H1 (cell line): ENCODE measurements around the gene DKC1. TPM values are rescaled to one million over a fixed set of nuclear protein-coding genes. Genes with fewer than 3 reads are reported as not detected.

Experiments used
- CEBPB ChIP-seq: IDR thresholded peaks from 2 replicates; pipeline ENCODE4 v1.6.1; 2012; ENCODE audit warnings: low read depth, low read length
- CHD7 ChIP-seq: fragments of 300-600 bp; sonication (generic); IDR thresholded peaks from 2 replicates; pipeline ENCODE4 v1.7.1; 2012; ENCODE audit warnings: low read length, moderate library complexity, mild to moderate bottlenecking, inconsistent platforms; ENCODE audit not compliant: insufficient replicate concordance
- E2F6 ChIP-seq: IDR thresholded peaks from 2 replicates; pipeline ENCODE4 v1.6.1; 2012; ENCODE audit warnings: inconsistent platforms
- EGR1 ChIP-seq: IDR thresholded peaks from 2 replicates; pipeline ENCODE4 v1.6.1; 2011; ENCODE audit warnings: low read depth, low read length, borderline replicate concordance
- NANOG ChIP-seq: IDR thresholded peaks from 2 replicates; pipeline ENCODE4 v1.6.1; 2011; ENCODE audit warnings: low read length, low read depth, mild to moderate bottlenecking, inconsistent platforms; ENCODE audit not compliant: insufficient read depth, poor library complexity, severe bottlenecking
- POU5F1 ChIP-seq: IDR thresholded peaks from 2 replicates; pipeline ENCODE4 v1.6.1; 2011; ENCODE audit warnings: low read depth, mild to moderate bottlenecking, low read length, moderate library complexity
- SIRT6 ChIP-seq: IDR thresholded peaks from one replicate; pipeline ENCODE4 v1.7.1; 2012; ENCODE audit warnings: low read length, inconsistent platforms
- SP4 ChIP-seq: IDR thresholded peaks from 2 replicates; pipeline ENCODE4 v1.6.1; 2012; ENCODE audit warnings: low read length, inconsistent platforms
- USF2 ChIP-seq: IDR thresholded peaks from 2 replicates; pipeline ENCODE4 v1.6.1; 2011; ENCODE audit warnings: low read length, improper control_type of control experiment
- polyA plus RNA-seq, 7 experiments: library from polyadenylated mRNA; depleted of rRNA in 3 of 7; stranded (reverse) in 5 of 7; unstranded in 2 of 7; fragments of >200 nt in 5 of 7; fragments of 200-250 nt in 2 of 7; gene quantifications; 1 replicate in 5 of 7; 2 replicates in 1 of 7; 4 replicates in 1 of 7; pipeline versions ENCODE4 v1.2.1 to v1.2.3, GENCODE V29; 2011 to 2013; ENCODE audit warnings: missing spikeins in 2 of 7, mixed read lengths in 2 of 7
- total RNA-seq: library from RNA; stranded (reverse); fragmentation: NEBNext Ultra II Directional; extraction: Animal tissue kit (Norgen Biotek cat#: 25700); gene quantifications from 2 replicates; pipeline ENCODE4 v1.2.1, GENCODE V29; 2021

The DKC1 gene
- total and polyA plus RNA-seq, 2 of the 8 experiments (the other 6 are each of a cell fraction or from before 2014, with no cell fraction given): 65.6 to 143 TPM

- TF ChIP-seq CHD7 (no peak), SIRT6 (no peak), NANOG (no peak), EGR1 (no peak), USF2 (no peak), POU5F1 (no peak), CEBPB (no peak), SP4 (no peak), E2F6 (no peak)
These were observed 28.4 kb upstream of the DKC1 start (continued) for GRCh38 chrX:154734061-154734781.
